Thymus (tissue), 11 donors: ENCODE measurements around the gene TUBB4B. TPM values are rescaled to one million over a fixed set of nuclear protein-coding genes. Genes with fewer than 3 reads are reported as not detected.
A peak's percentile ranks its signal among the peaks of the same experiment; 100 is the strongest.

Source experiments
- DNase-seq, 9 donors: peaks; one replicate each; pipeline ENCODE4 v3.0.0-alpha.2; 2013; ENCODE audit warnings: low spot score in 9 of 9, low read depth in 6 of 9, missing footprints in 1 of 9
- H3K27ac ChIP-seq, 2 donors: one replicate each; pipeline ENCODE4 v1.5.1; 2013; ENCODE audit warnings: control low read depth in 1 of 2, low read depth in 1 of 2, low read length in 1 of 2, mild to moderate bottlenecking in 1 of 2, moderate library complexity in 1 of 2
- H3K27me3 ChIP-seq, 2 donors: one replicate each; pipeline ENCODE4 v1.5.1; 2013; ENCODE audit warnings: low read length in 1 of 2; ENCODE audit not compliant: control insufficient read depth in 2 of 2, insufficient read depth in 1 of 2
- H3K36me3 ChIP-seq, 2 donors: one replicate each; pipeline ENCODE4 v1.5.1; 2013; ENCODE audit warnings: low read length in 1 of 2, mild to moderate bottlenecking in 1 of 2, moderate library complexity in 1 of 2; ENCODE audit not compliant: control insufficient read depth in 2 of 2, insufficient read depth in 2 of 2
- H3K4me1 ChIP-seq, 2 donors: one replicate each; pipeline ENCODE4 v1.5.1; 2013; ENCODE audit warnings: low read length in 2 of 2; ENCODE audit not compliant: control insufficient read depth in 2 of 2, insufficient read depth in 2 of 2
- H3K4me3 ChIP-seq, 2 donors: one replicate each; pipeline ENCODE4 v1.5.1; 2013; ENCODE audit warnings: low read length in 2 of 2, control low read depth in 1 of 2, mild to moderate bottlenecking in 1 of 2
- H3K9me3 ChIP-seq, 2 donors: one replicate each; pipeline ENCODE4 v1.5.1; 2013; ENCODE audit warnings: low read length in 1 of 2, mild to moderate bottlenecking in 1 of 2; ENCODE audit not compliant: control insufficient read depth in 2 of 2, insufficient read depth in 1 of 2
- WGBS: extraction: QIAGEN DNeasy Blood & Tissue Kit; methylation state at CpG from one replicate; pipeline ENCODE4 v1.1.7; 2013; 5-methylcytosine and 5-hydroxymethylcytosine counted together
- polyA plus RNA-seq: library from polyadenylated mRNA; stranded (reverse); fragments of 200-250 nt; gene quantifications from one replicate; pipeline ENCODE4 v1.2.3, GENCODE V29; 2013
- total RNA-seq: library from RNA; stranded (reverse); fragments of 120-200 nt; gene quantifications from one replicate; pipeline ENCODE4 v1.2.4, GENCODE V29; 2013
- donor health status: healthy.

Gene TUBB4B
- total and polyA plus RNA-seq, 2 donors, result 104 to 166 TPM

GRCh38 chr9:137221506-137222111 is 19.5 kb upstream of the TUBB4B start:
- no peaks in the 10 kb centered on the region for H3K9me3 ChIP-seq
- peak overlapping the region in 1 of 2 donors; percentile 68 for H3K4me3 ChIP-seq
- H3K4me1 ChIP-seq, result peaks cover 14 to 17% of the 10 kb centered on the region in 2 donors
- no peak overlapping the region for H3K27ac ChIP-seq
- WGBS, result 14% methylated on average over 61 of the region's 61 CpGs
- DNase-seq, result no peak
- peaks cover 3 to 6% of the 10 kb centered on the region in 2 donors for H3K36me3 ChIP-seq
- H3K27me3 ChIP-seq, result peaks cover 19 to 44% of the 10 kb centered on the region in 2 donors

DNA sequence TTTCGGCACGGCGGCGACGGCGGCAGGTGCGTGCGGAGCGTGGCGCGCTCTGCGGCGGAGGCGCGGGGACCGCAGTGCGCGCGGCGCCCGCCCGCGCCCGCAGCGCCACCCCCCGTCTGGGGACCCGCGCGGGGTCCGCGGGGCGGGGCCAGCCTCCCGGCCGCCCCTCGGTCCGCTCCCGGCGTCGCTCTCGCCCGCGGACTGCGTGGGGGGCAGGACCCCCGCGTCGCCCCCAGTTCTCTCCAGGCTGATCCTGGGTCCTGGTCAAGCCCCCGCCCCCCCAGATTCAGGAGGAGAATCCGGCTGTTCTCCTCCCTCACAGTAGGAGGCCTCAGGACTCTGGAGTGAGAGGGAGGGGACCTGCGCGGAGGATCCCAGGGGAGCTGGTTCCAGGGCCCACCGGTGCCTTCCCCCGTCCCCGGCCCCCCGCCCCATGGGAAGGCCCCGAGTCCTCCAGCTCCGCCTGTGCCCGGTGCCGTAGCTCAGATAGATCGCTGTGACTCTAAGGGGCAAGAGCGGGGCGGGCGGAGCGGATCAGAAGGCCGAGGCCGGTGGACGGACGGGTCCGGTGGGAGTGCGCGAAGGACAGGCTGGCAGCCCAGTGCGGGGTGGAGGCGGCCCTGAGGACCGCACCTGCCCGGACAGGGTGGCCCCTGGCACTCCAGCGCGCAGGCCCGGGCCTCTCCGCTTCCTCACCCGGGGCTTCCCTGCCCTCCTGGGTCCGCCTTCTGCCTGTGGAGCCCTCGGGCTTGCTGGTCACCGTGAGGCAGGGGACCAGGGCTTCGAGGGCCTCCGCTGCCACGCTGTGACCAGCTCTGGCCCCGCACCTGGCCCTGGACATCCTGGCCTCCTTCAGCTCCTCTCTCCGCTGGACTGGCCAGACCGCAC is 18.7 kb upstream of the TUBB4B start, which contains the start of gene RNF208:
Gene RNF208, minus strand, starts transcription at position 51 of the 888 bp plus-strand sequence. CDS start 1,028 bp downstream, outside the sequence.
- WGBS, result 4% methylated on average over 88 of the region's 88 CpGs
- Histone ChIP-seq H3K27ac (peak within 1 kb of the TSS; percentile 43 to 92), H3K4me1 (peaks cover 17% of the 10 kb centered on the region in 2 donors), H3K9me3 (no peaks in the 10 kb centered on the region), H3K36me3 (peaks cover 0 to under 1% of the 10 kb centered on the region in 2 donors), H3K27me3 (peaks cover 23 to 52% of the 10 kb centered on the region in 2 donors), H3K4me3 (peak within 1 kb of the TSS; percentile 68 to 82)
- no peak for DNase-seq

DNA sequence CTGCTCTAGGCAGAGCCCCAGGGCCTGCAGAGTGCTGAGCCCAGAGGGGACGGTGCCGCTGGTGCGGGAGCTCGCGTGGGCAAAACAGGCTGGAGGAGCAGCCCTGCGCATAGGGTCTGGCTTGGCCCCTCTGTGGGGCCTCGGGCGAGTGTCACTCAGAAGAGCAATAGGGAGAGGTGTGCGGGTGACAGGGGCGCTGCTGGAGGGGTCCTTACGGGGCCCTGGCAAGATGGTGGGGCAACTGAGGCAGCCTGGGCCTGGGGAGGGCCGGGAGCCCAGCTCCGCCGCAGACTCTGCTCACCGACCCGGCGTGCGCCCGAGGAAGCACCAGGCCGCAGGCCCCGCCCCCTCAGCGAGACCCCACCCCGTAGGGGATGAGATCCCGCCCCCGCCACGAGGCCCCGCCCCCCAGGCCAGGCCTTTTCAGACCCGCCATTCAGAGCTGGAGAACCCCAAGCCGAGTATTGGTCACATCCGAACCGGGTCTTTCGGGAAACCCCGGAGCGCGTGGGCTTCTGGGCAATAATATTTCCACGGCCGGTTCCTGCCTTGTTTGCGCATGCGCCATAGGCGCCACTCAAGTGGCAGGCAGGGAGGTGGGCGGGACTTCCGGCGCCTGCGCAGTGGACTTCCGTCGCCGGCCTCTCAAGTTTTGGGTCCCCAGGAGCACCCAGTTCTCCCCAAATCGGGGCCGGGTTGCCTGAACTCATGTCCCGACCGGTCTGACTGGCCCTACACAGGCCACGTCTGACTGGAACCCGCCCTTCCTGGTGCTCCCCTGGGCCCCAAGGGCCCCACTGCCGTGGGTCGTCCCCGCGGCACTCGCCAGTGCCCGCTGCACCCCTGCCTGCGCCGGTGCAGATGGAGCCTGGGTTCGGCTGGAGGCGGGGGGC is 17.8 kb upstream of the TUBB4B start:
- Histone ChIP-seq H3K27me3 (peaks cover 25 to 56% of the 10 kb centered on the region in 2 donors), H3K4me3 (peak overlapping the region; percentile 68 to 82), H3K36me3 (no peaks in the 10 kb centered on the region), H3K9me3 (no peaks in the 10 kb centered on the region), H3K27ac (peak overlapping the region; percentile 79 to 92), H3K4me1 (peaks cover 17 to 20% of the 10 kb centered on the region in 2 donors)
- under 1% methylated on average over 63 of the region's 63 CpGs for WGBS
- peak; percentile 90 to 98 (median 93) for DNase-seq

GRCh38 chr9:137224830-137225694 is 16.0 kb upstream of the TUBB4B start, which contains the start of gene CYSRT1:
CYSRT1 (plus strand) TSS chr9:137225174; CDS start chr9:137225622, 448 bp downstream.
- Histone ChIP-seq H3K27ac (peak within 1 kb of the TSS in 1 of 2 donors; percentile 79), H3K27me3 (peaks cover 25 to 70% of the 10 kb centered on the region in 2 donors), H3K9me3 (no peaks in the 10 kb centered on the region), H3K36me3 (no peaks in the 10 kb centered on the region), H3K4me1 (peaks cover 17 to 20% of the 10 kb centered on the region in 2 donors), H3K4me3 (peak within 1 kb of the TSS; percentile 68 to 82)
- no peak for DNase-seq
- WGBS, result 57% methylated on average over 23 of the region's 23 CpGs

DNA sequence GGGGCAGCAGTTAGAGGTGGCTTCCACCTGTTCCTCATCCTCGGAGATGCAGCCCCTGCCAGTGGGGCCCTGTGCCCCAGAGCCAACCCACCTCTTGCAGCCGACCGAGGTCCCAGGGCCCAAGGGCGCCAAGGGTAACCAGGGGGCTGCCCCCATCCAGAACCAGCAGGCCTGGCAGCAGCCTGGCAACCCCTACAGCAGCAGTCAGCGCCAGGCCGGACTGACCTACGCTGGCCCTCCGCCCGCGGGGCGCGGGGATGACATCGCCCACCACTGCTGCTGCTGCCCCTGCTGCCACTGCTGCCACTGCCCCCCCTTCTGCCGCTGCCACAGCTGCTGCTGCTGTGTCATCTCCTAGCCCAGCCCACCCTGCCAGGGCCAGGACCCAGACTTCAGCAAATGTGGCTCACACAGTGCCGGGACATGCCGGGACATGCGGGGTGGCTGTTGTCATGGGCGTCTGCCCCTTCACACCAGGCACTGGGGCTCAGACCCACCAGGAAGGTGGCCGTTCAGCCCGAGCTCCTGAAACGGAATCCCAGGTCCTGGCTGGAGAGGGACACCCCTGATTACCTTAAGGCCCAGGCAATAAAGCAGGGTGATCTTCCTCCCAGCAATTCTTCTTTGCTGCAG is 15.3 kb upstream of the TUBB4B start:
- H3K4me3 ChIP-seq, result no peak overlapping the region
- WGBS, result 85% methylated on average over 21 of the region's 21 CpGs
- no peaks in the 10 kb centered on the region for H3K9me3 ChIP-seq
- H3K27ac ChIP-seq, result no peak overlapping the region
- H3K36me3 ChIP-seq, result no peaks in the 10 kb centered on the region
- DNase-seq, result no peak
- H3K4me1 ChIP-seq, result peaks cover 17 to 20% of the 10 kb centered on the region in 2 donors
- peaks cover 25 to 70% of the 10 kb centered on the region in 2 donors for H3K27me3 ChIP-seq

DNA sequence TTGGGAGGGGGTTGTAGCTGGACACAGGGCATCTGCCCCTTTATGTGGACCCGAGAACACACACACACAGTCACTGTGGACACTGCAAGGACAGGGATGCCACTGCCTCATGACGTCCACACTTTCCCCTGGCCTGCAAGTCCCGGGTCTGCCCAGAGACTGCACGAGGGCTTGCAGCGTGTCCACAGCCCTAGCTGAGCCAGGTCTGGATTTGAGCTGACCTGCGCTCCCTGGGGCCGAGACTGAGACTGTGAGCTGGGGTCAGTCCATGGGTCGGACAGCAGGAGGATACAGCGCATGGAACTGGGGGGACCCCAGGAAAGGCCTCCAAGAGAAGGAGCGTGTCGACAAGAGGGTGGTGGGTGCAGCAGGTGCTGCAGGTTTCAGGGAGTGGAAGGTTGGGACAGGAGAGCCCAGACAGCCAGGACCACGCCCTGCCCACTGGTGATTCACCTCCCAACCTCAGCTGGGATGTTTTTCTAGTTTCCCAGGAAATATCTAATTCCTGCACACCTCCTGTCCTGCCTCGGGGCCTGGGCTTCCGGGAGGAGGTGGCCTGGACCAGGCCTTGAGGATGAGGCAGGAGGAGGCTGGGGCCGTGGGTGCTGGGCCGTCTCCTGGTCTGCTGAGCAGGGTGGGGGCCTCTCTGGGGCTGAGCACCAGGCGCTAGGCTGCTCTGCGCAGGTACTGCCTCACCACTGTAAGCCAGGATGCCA is 14.6 kb upstream of the TUBB4B start:
- DNase-seq, result no peak
- Histone ChIP-seq H3K9me3 (no peaks in the 10 kb centered on the region), H3K4me1 (peaks cover 17 to 20% of the 10 kb centered on the region in 2 donors), H3K27ac (no peak overlapping the region), H3K4me3 (no peak overlapping the region), H3K36me3 (no peaks in the 10 kb centered on the region), H3K27me3 (peaks cover 20 to 69% of the 10 kb centered on the region in 2 donors)
- WGBS, result 82% methylated on average over 18 of the region's 18 CpGs

- no peaks in the 10 kb centered on the region for H3K36me3 ChIP-seq
- peaks cover 12 to 72% of the 10 kb centered on the region in 2 donors for H3K27me3 ChIP-seq
- DNase-seq, result peak in 8 of 9 donors; percentile 46 to 86 (median 74)
- WGBS, result 49% methylated on average over 25 of the region's 25 CpGs
- H3K4me3 ChIP-seq, result no peak within 1 kb of the TSS
- H3K9me3 ChIP-seq, result no peaks in the 10 kb centered on the region
- no peak within 1 kb of the TSS for H3K27ac ChIP-seq
- H3K4me1 ChIP-seq, result peaks cover 10 to 20% of the 10 kb centered on the region in 2 donors
Observed at GRCh38 chr9:137227054-137227852, 13.8 kb upstream of the TUBB4B start, which contains the start of gene RNF224. RNF224 (plus strand) TSS chr9:137227502; CDS start chr9:137228336, 834 bp downstream.
